LNCaP clone FGC (cell line): ENCODE measurements around the gene CCL18.

ENCODE experiments used
- DNase-seq: peaks from one replicate; pipeline ENCODE4 v3.0.0-alpha.2; 2011; ENCODE audit warnings: low read depth
- H3K4me3 ChIP-seq: 2 replicates; pipeline ENCODE4 v1.5.1; 2011; ENCODE audit warnings: mild to moderate bottlenecking, low read depth, low read length, control low read depth
- TF ChIP-seq, protein P1 (sequence below): IDR thresholded peaks from 2 replicates; pipeline ENCODE4 v1.5.1; 2012; ENCODE audit warnings: mild to moderate bottlenecking; ENCODE audit not compliant: control insufficient read depth, insufficient read depth; ENCODE audit errors: extremely low read depth

CCL18 gene

DNA sequence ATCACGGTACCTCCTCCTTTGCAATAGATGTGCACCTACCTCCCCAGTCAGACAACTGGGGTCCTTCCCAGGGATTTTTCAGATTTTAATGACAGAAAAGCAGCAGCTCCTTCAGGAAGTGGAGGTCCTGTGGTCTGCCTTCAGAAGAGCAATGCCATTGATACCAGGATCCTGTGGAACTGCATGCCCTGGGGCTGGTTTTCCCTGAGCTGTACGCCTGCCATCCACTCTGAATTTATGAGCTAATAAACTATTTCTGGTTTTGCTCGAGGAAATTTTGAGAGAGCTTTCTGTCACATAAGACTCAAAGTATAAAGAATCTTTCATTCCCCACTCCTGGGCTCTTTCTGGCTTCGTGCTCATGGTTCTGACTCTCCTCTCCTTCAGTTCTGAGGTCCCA, 36.3 kb upstream of the CCL18 start:
- DNase-seq, result peak; percentile 41
- TF ChIP-seq, protein P1, sequence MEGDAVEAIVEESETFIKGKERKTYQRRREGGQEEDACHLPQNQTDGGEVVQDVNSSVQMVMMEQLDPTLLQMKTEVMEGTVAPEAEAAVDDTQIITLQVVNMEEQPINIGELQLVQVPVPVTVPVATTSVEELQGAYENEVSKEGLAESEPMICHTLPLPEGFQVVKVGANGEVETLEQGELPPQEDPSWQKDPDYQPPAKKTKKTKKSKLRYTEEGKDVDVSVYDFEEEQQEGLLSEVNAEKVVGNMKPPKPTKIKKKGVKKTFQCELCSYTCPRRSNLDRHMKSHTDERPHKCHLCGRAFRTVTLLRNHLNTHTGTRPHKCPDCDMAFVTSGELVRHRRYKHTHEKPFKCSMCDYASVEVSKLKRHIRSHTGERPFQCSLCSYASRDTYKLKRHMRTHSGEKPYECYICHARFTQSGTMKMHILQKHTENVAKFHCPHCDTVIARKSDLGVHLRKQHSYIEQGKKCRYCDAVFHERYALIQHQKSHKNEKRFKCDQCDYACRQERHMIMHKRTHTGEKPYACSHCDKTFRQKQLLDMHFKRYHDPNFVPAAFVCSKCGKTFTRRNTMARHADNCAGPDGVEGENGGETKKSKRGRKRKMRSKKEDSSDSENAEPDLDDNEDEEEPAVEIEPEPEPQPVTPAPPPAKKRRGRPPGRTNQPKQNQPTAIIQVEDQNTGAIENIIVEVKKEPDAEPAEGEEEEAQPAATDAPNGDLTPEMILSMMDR, result no peak
- H3K4me3 ChIP-seq, result no peak overlapping the region

GRCh38 chr17:36030956-36031355, 33.1 kb upstream of the CCL18 start:
- DNase-seq, result no peak
- no peak overlapping the region for H3K4me3 ChIP-seq
- TF ChIP-seq, protein P1, result no peak

GRCh38 chr17:36034127-36034526, 29.9 kb upstream of the CCL18 start:
- no peak overlapping the region for H3K4me3 ChIP-seq
- no peak for DNase-seq
- TF ChIP-seq, protein P1, result no peak

DNA sequence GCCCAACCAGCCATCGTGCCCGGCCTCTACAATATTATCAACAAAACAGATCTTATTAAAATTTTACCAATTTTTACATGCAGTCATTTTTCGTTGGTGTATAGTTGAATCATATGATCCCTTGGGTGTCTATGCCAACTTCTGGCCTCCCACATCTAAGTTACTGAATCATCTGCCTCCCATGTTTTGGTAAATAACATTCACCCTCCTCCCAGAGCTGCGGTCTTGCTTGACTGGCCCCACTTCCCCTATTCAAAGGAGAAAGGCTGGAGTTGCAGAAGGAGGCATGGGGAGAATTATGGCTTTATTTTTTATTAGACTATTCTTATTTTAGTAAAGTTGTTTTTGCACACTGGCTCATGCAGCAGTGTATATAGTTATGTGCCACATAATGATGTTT, 27.8 kb upstream of the CCL18 start:
- H3K4me3 ChIP-seq, result no peak overlapping the region
- TF ChIP-seq, protein P1, result no peak
- DNase-seq, result no peak

- no peak overlapping the region for H3K4me3 ChIP-seq
- TF ChIP-seq, protein P1, result no peak
- no peak for DNase-seq
Observed at GRCh38 chr17:36048066-36048465, 16.0 kb upstream of the CCL18 start.

GRCh38 chr17:36049643-36050042, 14.4 kb upstream of the CCL18 start:
- no peak overlapping the region for H3K4me3 ChIP-seq
- TF ChIP-seq, protein P1, result no peak
- no peak for DNase-seq

- no peak overlapping the region for H3K4me3 ChIP-seq
- TF ChIP-seq, protein P1, result no peak
- DNase-seq, result no peak
Observed at GRCh38 chr17:36055171-36055570, 8.9 kb upstream of the CCL18 start.
